ENCODE results near the gene PDE11A. TPM values are rescaled to one million over a fixed set of nuclear protein-coding genes. Genes with fewer than 3 reads are reported as not detected.

PDE11A gene
- polyA plus RNA-seq, 2 of the 4 experiments (the other 2 are of a cell fraction): 3.6 to 5.6 TPM

- POLR2A ChIA-PET: no interaction called here
- FAIRE-seq: no peak
- ATAC-seq: no peak
- Histone ChIP-seq H3K4me2 (no peak overlapping the region), H3K4me3 (no peak overlapping the region), H3K27ac (no peak overlapping the region), H3K4me1 (no peaks in the 10 kb centered on the region), H3K9me3 (no peaks in the 10 kb centered on the region)
- DNase-seq (ENCODE audit: low read depth in 1 of 2, low spot score in 1 of 2): no peak
- CTCF ChIA-PET: no interaction called here
- TF ChIP-seq BHLHE40 (IDR thresholded peaks at IDR 0.05; ENCODE audit: low read depth, low read length): no peak
- no peak for TF ChIP-seq CHD4 (IDR thresholded peaks at IDR 0.05; ENCODE audit: borderline replicate concordance)
- no peak for TF ChIP-seq RARB (CRISPR knock-in tag; IDR thresholded peaks at IDR 0.05)
- no peak for TF ChIP-seq BCL3 (IDR thresholded peaks at IDR 0.05)
- no peak for TF ChIP-seq PHF8 (IDR thresholded peaks at IDR 0.05; ENCODE audit: borderline replicate concordance, low read depth)
- no peak for TF ChIP-seq NFE2L2 (conservative IDR thresholded peaks at IDR 0.05; ENCODE audit: low read length)
- no peak for TF ChIP-seq HOXB13 (CRISPR knock-in tag; IDR thresholded peaks at IDR 0.05; ENCODE audit: low read depth)
- TF ChIP-seq E2F6 (IDR thresholded peaks at IDR 0.05; ENCODE audit: borderline replicate concordance, low read depth): no peak
- TF ChIP-seq EHF (CRISPR knock-in tag; IDR thresholded peaks at IDR 0.05): no peak
- TF ChIP-seq TP53 (CRISPR knock-in tag; IDR thresholded peaks at IDR 0.05): no peak
- no peak for TF ChIP-seq MAX (IDR thresholded peaks at IDR 0.05)
- no peak for TF ChIP-seq RNF2 (IDR thresholded peaks at IDR 0.05; ENCODE audit: borderline replicate concordance, low read depth)
- no peak for TF ChIP-seq ZFP36 (IDR thresholded peaks at IDR 0.05; ENCODE audit: borderline replicate concordance, partially characterized antibody)
- whole genome bisulfite sequencing (ENCODE audit: missing lambda C conversion rate): 61% methylated on average over 6 of the region's 6 CpGs
Observed at GRCh38 chr2:177832611-177833433, 239.8 kb downstream of the PDE11A start.

GRCh38 chr2:177830881-177831386 is 241.6 kb downstream of the PDE11A start:
- H3K9me3 ChIP-seq: no peaks in the 10 kb centered on the region
- FAIRE-seq: no peak
- ChIA-PET POLR2A (no interaction called here), CTCF (no interaction called here)
- no peak for TF ChIP-seq EHMT2 (IDR thresholded peaks at IDR 0.05; ENCODE audit: low read depth)
- TF ChIP-seq TFCP2L1 (CRISPR knock-in tag; IDR thresholded peaks at IDR 0.05): no peak
- no peak for TF ChIP-seq ZSCAN20 (CRISPR knock-in tag; IDR thresholded peaks at IDR 0.05)
- TF ChIP-seq CTCF (IDR thresholded peaks at IDR 0.05): no peak
- TF ChIP-seq MAZ (IDR thresholded peaks at IDR 0.05; ENCODE audit: borderline replicate concordance, low read depth, low read length): no peak
- TF ChIP-seq TP53 (CRISPR knock-in tag; IDR thresholded peaks at IDR 0.05): no peak
- TF ChIP-seq JUNB (IDR thresholded peaks at IDR 0.05): no peak
- TF ChIP-seq FOSB (CRISPR knock-in tag; IDR thresholded peaks at IDR 0.05): no peak
- no peak for TF ChIP-seq JUN (IDR thresholded peaks at IDR 0.05)
- TF ChIP-seq RFX5 (IDR thresholded peaks at IDR 0.05): no peak
- no peak for TF ChIP-seq ZNF302 (CRISPR knock-in tag; IDR thresholded peaks at IDR 0.05)
- TF ChIP-seq RARB (CRISPR knock-in tag; IDR thresholded peaks at IDR 0.05): no peak
- TF ChIP-seq GATA3 (IDR thresholded peaks at IDR 0.05; ENCODE audit: borderline replicate concordance): no peak
- ATAC-seq: no peak
- no peaks in the 10 kb centered on the region for H3K4me1 ChIP-seq
- 84% methylated on average over 1 of the region's 1 CpG for WGBS (ENCODE audit: missing lambda C conversion rate)
- no peak overlapping the region for H3K27ac ChIP-seq
- no peak overlapping the region for H3K4me2 ChIP-seq
- H3K4me3 ChIP-seq: no peak overlapping the region
- DNase-seq (ENCODE audit: low read depth in 1 of 2, low spot score in 1 of 2): no peak

All from A549 (cell line).